ENCODE data around the gene IL16.

IL16 gene

DNA sequence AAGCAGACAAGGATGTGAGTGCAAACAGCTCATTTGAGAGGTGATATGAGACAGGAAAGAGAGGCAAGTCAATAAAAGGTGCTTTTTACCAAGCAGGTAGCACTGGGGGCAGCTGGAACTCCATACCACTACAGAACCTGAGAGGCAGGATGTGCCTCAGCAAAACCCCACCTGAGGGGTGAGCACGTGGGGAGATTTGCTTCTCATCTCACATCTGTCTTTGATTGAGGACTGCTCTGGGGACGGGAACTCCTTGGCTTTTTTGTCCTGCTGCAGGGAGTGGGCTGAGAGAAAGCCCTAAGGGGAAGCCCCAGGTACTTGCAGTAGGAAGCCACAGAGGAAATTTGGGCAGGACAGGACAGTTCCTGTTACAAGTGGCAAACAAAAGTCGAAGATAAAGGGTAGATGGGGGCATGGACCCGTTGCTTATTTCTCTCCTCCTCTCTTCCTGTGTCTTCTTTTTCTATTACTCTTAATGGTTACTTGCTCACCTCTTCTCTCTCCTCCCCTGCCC lies 35.5 kb upstream of the IL16 start:
- H3K27me3 ChIP-seq (replicated peaks; ENCODE audit: control insufficient read depth, insufficient read depth, low read length): no peaks in the 10 kb centered on the region
- no peaks in the 10 kb centered on the region for H3K36me3 ChIP-seq (ENCODE audit: control insufficient read depth, insufficient read depth, low read length, severe bottlenecking)
- H3K9me3 ChIP-seq (ENCODE audit: control insufficient read depth, low read length): no peaks in the 10 kb centered on the region
- peaks cover 36% of the 10 kb centered on the region for H3K4me1 ChIP-seq (ENCODE audit: control insufficient read depth, insufficient read depth, low read length)
- H3K4me3 ChIP-seq (ENCODE audit: low read length): no peak overlapping the region
- DNase-seq (ENCODE audit: low read depth): peak; percentile 11
- no peak overlapping the region for H3K9ac ChIP-seq (ENCODE audit: low read length)

DNA sequence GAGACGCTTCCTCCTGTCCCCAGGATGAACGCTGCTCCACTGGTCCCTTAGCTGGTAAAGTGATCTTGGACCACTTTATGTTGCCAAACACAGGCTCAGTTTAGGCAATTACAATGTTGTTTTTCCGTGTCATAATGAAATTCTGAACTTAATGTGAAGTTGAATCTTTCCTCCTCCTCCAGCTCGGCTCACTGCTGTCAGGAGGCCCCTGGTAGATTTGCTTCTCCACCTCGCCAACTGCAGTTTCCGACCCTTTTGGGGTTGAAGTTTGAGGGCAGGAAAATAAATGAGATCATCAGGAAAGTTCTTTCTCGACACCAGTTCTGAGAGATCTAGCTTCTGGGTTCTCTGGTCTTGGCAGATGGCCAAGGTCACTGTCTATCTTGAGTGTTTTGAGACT lies 34.8 kb upstream of the IL16 start:
- no peak overlapping the region for H3K4me3 ChIP-seq (ENCODE audit: low read length)
- peaks cover 39% of the 10 kb centered on the region for H3K4me1 ChIP-seq (ENCODE audit: control insufficient read depth, insufficient read depth, low read length)
- H3K9ac ChIP-seq (ENCODE audit: low read length): no peak overlapping the region
- H3K27me3 ChIP-seq (replicated peaks; ENCODE audit: control insufficient read depth, insufficient read depth, low read length): no peaks in the 10 kb centered on the region
- no peaks in the 10 kb centered on the region for H3K36me3 ChIP-seq (ENCODE audit: control insufficient read depth, insufficient read depth, low read length, severe bottlenecking)
- DNase-seq (ENCODE audit: low read depth): no peak
- H3K9me3 ChIP-seq (ENCODE audit: control insufficient read depth, low read length): no peaks in the 10 kb centered on the region

DNA sequence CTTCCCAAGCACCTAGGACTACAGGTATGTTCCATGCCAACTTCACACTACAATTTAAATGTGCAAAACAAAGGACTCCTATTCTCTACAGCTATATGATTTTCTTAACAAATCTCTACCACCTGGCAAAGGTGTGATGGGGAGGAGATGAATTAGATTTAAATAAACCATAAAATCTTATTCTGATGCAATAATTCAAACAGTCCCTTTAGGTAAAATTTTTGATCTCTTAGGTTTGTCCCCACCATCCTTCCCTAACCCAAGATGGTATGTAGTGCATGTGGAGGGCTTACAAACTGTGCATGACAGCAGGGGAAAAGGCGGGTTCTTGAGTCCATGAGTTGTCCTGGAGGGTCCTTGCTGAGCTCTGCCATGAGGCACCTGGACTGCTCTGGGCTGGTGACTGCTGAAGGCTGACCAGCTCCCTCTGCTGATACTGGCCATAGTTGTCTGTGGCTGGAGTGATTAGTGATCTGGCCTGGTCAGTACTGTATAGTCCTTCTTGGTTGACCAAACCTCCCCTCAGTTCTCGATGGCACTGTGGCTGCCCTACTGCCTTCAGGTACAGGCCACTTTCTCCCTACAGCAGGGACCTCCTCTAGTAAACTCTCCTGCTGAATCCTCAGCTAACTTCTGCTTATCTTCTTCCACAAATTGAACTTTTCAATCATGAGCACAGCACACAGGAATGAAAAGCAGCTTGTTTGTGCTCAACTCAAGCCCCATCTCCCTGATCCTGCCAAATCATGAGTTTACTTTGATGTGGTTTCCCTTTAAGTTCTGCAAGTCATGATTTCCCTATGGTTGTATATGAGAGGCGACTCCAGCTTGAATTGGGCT lies 32.5 kb upstream of the IL16 start:
- Histone ChIP-seq H3K36me3 (ENCODE audit: control insufficient read depth, insufficient read depth, low read length, severe bottlenecking) (no peaks in the 10 kb centered on the region), H3K4me1 (ENCODE audit: control insufficient read depth, insufficient read depth, low read length) (peaks cover 38% of the 10 kb centered on the region), H3K27me3 (replicated peaks; ENCODE audit: control insufficient read depth, insufficient read depth, low read length) (no peaks in the 10 kb centered on the region), H3K4me3 (ENCODE audit: low read length) (no peak overlapping the region), H3K9ac (ENCODE audit: low read length) (peak overlapping the region; percentile 16), H3K9me3 (ENCODE audit: control insufficient read depth, low read length) (no peaks in the 10 kb centered on the region)
- peak; percentile 82 for DNase-seq (ENCODE audit: low read depth)

DNA sequence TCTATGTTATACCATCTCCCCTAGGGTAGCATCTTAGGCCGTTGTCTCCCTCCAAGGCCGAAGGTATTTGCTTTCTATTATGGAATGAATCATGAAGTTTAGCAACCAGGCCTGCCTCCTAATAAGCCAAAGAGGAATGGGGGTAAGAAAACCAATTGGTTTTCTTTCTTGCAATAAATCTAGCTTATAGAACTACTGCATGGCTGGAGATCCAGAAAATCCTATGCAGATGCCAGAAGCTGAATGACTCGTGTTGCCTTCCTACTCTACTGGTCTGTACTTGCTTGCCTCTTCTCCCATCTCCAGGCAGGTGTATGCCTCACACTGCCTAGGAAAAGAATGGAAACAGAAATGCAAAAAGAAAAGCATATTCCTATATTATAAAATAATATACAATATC lies 31.1 kb upstream of the IL16 start:
- no peaks in the 10 kb centered on the region for H3K27me3 ChIP-seq (replicated peaks; ENCODE audit: control insufficient read depth, insufficient read depth, low read length)
- no peaks in the 10 kb centered on the region for H3K9me3 ChIP-seq (ENCODE audit: control insufficient read depth, low read length)
- no peak overlapping the region for H3K4me3 ChIP-seq (ENCODE audit: low read length)
- peaks cover 36% of the 10 kb centered on the region for H3K4me1 ChIP-seq (ENCODE audit: control insufficient read depth, insufficient read depth, low read length)
- no peak overlapping the region for H3K9ac ChIP-seq (ENCODE audit: low read length)
- H3K36me3 ChIP-seq (ENCODE audit: control insufficient read depth, insufficient read depth, low read length, severe bottlenecking): no peaks in the 10 kb centered on the region
- no peak for DNase-seq (ENCODE audit: low read depth)

DNA sequence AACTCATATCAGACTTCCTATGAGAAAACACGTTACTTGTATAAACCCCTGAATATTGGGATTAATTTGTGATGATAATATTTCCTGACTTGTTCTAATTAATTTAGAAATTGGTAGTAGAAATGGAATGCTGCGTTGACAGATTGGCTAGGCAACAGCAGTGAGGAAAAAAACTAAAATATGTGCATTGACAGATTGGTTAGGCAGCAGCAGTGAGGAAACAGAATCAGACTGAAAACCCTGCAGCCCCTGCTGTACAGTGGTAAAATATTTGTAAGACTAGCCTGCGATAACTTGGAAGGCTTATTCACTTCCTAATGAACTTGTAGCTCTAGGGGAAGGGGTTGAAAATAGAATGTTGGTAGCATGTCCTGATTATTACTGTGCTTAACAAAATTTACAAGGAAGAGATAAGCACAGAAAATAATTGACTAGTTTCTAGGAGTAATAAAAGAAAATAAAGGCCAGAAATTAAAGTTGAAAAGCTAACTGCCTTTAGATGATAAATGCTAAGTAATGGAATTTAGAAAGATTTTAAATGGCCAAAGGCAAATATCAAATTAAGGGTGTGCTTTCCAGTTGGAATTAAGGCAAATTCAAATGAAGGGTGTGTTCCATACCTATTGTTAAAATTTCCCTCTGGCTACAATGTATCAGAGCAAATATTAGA lies 29.9 kb upstream of the IL16 start:
- Histone ChIP-seq H3K27me3 (replicated peaks; ENCODE audit: control insufficient read depth, insufficient read depth, low read length) (no peaks in the 10 kb centered on the region), H3K9ac (ENCODE audit: low read length) (no peak overlapping the region)

DNA sequence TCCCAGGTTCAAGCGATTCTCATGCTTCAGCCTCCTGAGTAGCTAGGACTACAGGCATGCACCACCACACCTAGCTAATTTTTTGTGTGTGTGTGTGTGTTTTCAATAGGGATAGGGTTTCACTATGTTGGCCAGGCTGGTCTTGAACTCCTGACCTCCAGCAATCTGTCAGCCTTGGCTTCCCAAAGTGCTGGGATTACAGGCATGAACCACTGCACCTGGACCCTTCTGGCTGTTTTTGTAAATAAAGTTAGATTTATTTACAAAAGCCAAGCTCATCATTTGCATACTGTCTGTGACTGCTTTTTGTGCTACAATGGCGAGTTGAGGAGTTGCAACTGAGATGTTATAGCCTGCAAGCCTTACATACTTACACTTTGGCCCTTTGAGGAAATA lies 28.6 kb upstream of the IL16 start:
- no peaks in the 10 kb centered on the region for H3K36me3 ChIP-seq (ENCODE audit: control insufficient read depth, insufficient read depth, low read length, severe bottlenecking)
- H3K9ac ChIP-seq (ENCODE audit: low read length): no peak overlapping the region
- no peaks in the 10 kb centered on the region for H3K9me3 ChIP-seq (ENCODE audit: control insufficient read depth, low read length)
- H3K4me3 ChIP-seq (ENCODE audit: low read length): no peak overlapping the region
- H3K27me3 ChIP-seq (replicated peaks; ENCODE audit: control insufficient read depth, insufficient read depth, low read length): no peaks in the 10 kb centered on the region
- no peak for DNase-seq (ENCODE audit: low read depth)
- peaks cover 34% of the 10 kb centered on the region for H3K4me1 ChIP-seq (ENCODE audit: control insufficient read depth, insufficient read depth, low read length)

More for the DNA sequence above, 29.9 kb upstream of the IL16 start:
- Histone ChIP-seq H3K36me3 (ENCODE audit: control insufficient read depth, insufficient read depth, low read length, severe bottlenecking) (no peaks in the 10 kb centered on the region), H3K4me1 (ENCODE audit: control insufficient read depth, insufficient read depth, low read length) (peaks cover 34% of the 10 kb centered on the region), H3K4me3 (ENCODE audit: low read length) (peak overlapping the region; percentile 44), H3K9me3 (ENCODE audit: control insufficient read depth, low read length) (no peaks in the 10 kb centered on the region)
- DNase-seq (ENCODE audit: low read depth): no peak

DNA sequence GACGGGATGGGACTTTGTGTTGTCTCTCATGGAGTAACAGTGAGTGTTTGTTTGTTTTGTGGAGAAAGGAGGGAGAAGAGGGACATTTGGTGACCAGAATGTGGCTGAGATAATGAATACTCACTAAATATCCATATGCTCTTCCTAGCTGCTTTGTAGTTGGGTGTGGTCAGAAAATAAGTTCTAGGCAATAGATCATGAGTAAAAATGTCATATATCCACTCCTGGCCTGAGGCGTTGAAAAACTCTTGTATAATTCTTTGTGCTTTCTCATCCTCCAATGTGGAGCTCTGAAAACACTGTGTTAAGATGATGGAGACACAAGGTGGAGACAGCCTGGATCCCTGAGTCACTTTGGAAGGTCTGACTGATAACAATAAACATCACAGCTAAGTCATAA lies 28.0 kb upstream of the IL16 start:
- Histone ChIP-seq H3K9ac (ENCODE audit: low read length) (no peak overlapping the region), H3K4me1 (ENCODE audit: control insufficient read depth, insufficient read depth, low read length) (peaks cover 34% of the 10 kb centered on the region), H3K4me3 (ENCODE audit: low read length) (no peak overlapping the region), H3K9me3 (ENCODE audit: control insufficient read depth, low read length) (no peaks in the 10 kb centered on the region), H3K36me3 (ENCODE audit: control insufficient read depth, insufficient read depth, low read length, severe bottlenecking) (no peaks in the 10 kb centered on the region), H3K27me3 (replicated peaks; ENCODE audit: control insufficient read depth, insufficient read depth, low read length) (no peaks in the 10 kb centered on the region)
- no peak for DNase-seq (ENCODE audit: low read depth)

DNA sequence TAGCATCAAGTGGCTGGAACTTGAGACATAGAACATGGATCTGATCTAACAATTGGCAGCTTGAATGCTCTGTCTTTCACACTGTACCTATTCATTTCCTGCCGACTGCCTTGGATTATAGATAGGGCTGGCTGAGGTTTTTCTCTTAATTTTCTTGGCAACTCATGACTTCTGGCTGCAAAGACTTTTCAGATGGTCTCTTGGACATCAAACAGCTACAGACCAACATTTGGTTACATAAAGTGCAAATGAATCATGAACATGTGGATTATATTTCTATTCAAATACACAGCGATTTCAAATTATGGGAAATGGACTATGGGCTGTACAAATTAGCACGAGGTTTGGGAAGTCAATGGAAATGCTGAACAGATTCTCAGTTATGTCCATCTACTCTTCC lies 26.2 kb upstream of the IL16 start:
- Histone ChIP-seq H3K27me3 (replicated peaks; ENCODE audit: control insufficient read depth, insufficient read depth, low read length) (no peaks in the 10 kb centered on the region), H3K36me3 (ENCODE audit: control insufficient read depth, insufficient read depth, low read length, severe bottlenecking) (no peaks in the 10 kb centered on the region), H3K9me3 (ENCODE audit: control insufficient read depth, low read length) (no peaks in the 10 kb centered on the region), H3K9ac (ENCODE audit: low read length) (no peak overlapping the region), H3K4me3 (ENCODE audit: low read length) (no peak overlapping the region), H3K4me1 (ENCODE audit: control insufficient read depth, insufficient read depth, low read length) (peaks cover 23% of the 10 kb centered on the region)
- DNase-seq (ENCODE audit: low read depth): peak; percentile 42

DNA sequence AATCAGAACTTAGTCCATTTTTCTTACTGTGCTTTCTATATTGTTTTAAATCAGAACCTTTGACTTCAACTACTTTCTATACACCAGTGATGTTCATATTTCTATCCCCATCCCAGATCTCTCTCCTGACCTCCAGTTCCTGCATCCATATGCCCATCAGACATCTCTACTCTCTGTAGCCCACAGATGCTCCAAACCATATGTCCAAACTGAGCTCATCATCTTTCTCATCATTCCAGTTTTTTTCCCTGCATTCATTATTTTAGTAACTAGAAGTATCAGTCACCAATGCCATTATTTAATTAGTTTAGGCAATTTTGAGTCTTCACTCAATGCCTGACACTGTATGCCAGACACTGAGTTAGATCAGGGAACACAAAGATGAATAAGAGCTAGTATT lies 25.4 kb upstream of the IL16 start:
- H3K9ac ChIP-seq (ENCODE audit: low read length): no peak overlapping the region
- no peak overlapping the region for H3K4me3 ChIP-seq (ENCODE audit: low read length)
- H3K4me1 ChIP-seq (ENCODE audit: control insufficient read depth, insufficient read depth, low read length): peaks cover 28% of the 10 kb centered on the region
- H3K27me3 ChIP-seq (replicated peaks; ENCODE audit: control insufficient read depth, insufficient read depth, low read length): no peaks in the 10 kb centered on the region
- no peaks in the 10 kb centered on the region for H3K9me3 ChIP-seq (ENCODE audit: control insufficient read depth, low read length)
- H3K36me3 ChIP-seq (ENCODE audit: control insufficient read depth, insufficient read depth, low read length, severe bottlenecking): no peaks in the 10 kb centered on the region
- DNase-seq (ENCODE audit: low read depth): no peak

DNA sequence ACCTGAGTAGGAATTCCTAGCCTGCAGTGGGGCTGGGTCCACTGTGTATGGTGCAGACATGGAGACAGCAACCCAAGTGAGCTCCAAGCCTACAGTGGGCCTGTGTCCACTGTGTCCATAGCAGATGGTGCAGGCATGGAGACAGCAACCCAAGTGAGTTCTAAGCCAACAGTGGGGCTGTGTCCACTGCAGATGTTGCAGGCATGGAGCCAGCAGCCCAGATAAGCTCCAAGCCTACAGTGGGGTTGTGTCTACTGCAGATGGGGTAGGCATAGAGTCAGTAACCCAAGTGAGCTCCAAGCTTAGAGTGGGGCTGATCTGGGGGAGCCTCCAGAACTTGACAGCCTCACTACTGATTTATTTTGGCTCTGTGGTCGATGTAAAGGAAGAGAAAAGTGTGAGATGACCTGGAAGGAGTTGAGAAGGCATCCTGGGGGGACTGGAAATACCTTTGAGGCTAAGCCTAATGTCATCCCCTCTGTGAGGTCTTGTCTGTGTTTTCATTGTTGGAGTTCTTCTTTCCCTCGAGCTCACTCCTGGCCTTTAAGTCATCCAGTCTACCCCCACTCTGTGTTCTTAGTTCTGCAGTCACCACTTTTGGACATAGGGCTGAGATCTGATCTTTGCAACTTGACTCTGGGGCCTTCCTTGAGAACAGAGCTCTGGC lies 22.4 kb upstream of the IL16 start:
- Histone ChIP-seq H3K36me3 (ENCODE audit: control insufficient read depth, insufficient read depth, low read length, severe bottlenecking) (no peaks in the 10 kb centered on the region), H3K9ac (ENCODE audit: low read length) (no peak overlapping the region), H3K4me1 (ENCODE audit: control insufficient read depth, insufficient read depth, low read length) (peaks cover 19% of the 10 kb centered on the region), H3K27me3 (replicated peaks; ENCODE audit: control insufficient read depth, insufficient read depth, low read length) (no peaks in the 10 kb centered on the region), H3K9me3 (ENCODE audit: control insufficient read depth, low read length) (no peaks in the 10 kb centered on the region), H3K4me3 (ENCODE audit: low read length) (no peak overlapping the region)
- no peak for DNase-seq (ENCODE audit: low read depth)

DNA sequence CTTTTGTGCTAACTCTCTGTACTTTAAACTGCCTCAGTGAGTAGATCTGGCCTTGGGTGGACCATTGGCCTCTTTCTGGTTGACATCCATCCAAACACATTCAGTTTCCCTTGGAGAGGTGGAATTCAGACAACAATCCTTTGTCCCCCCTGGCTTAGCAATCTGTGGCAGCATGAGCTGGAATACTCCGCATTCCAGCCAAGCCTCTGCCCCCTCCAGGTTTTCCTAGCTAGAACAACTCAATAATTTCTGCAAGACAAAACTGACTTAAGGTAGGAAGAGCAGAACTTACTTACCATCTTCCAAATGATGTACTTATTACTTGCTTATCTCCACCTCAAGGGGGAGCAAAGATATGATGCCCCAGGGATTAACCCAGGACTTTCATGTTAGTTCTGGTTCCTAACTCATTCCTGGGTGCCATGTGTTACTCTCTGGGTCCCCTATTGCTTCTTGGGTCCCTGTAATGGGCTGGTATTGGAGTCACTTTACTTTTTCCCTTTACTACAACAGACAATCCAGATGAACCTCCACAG lies 21.8 kb upstream of the IL16 start:
- no peaks in the 10 kb centered on the region for H3K9me3 ChIP-seq (ENCODE audit: control insufficient read depth, low read length)
- peaks cover 19% of the 10 kb centered on the region for H3K4me1 ChIP-seq (ENCODE audit: control insufficient read depth, insufficient read depth, low read length)
- no peak overlapping the region for H3K9ac ChIP-seq (ENCODE audit: low read length)
- no peaks in the 10 kb centered on the region for H3K27me3 ChIP-seq (replicated peaks; ENCODE audit: control insufficient read depth, insufficient read depth, low read length)
- no peak overlapping the region for H3K4me3 ChIP-seq (ENCODE audit: low read length)
- H3K36me3 ChIP-seq (ENCODE audit: control insufficient read depth, insufficient read depth, low read length, severe bottlenecking): no peaks in the 10 kb centered on the region
- DNase-seq (ENCODE audit: low read depth): no peak
